Ureter (tissue), 1 donor: ENCODE data around the gene GLP1R. TPM values are rescaled to one million over a fixed set of nuclear protein-coding genes. Genes with fewer than 3 reads are reported as not detected.

Source experiments
- DNase-seq: peaks from one replicate; pipeline ENCODE4 v3.0.0-alpha.2; 2020; ENCODE audit warnings: low spot score
- total RNA-seq: library from RNA; stranded (reverse); gene quantifications from one replicate; pipeline ENCODE4 v1.2.4, GENCODE V29; 2023
- donor health status: DM: yes; HTN: yes; CAD: no.

GLP1R gene
- total RNA-seq, 1 donor from 2014 or later, result 0.36 TPM

GRCh38 chr6:39062014-39062740 lies 13.6 kb downstream of the GLP1R start:
- no peak for DNase-seq

- DNase-seq, result no peak
Observed at GRCh38 chr6:39063526-39063925, 14.9 kb downstream of the GLP1R start.

- no peak for DNase-seq
Observed at GRCh38 chr6:39065561-39065960, 17.0 kb downstream of the GLP1R start.

- no peak for DNase-seq
Observed at GRCh38 chr6:39068391-39068790, 19.8 kb downstream of the GLP1R start.

- no peak for DNase-seq
Observed at GRCh38 chr6:39072830-39073229, 24.2 kb downstream of the GLP1R start.

GRCh38 chr6:39073471-39074355 lies 25.1 kb downstream of the GLP1R start:
- no peak for DNase-seq

- DNase-seq, result no peak
Observed at GRCh38 chr6:39074486-39074885, 25.9 kb downstream of the GLP1R start.

- DNase-seq, result peak; percentile 31
Observed at GRCh38 chr6:39075010-39075686, 26.6 kb downstream of the GLP1R start.

- peak; percentile 22 for DNase-seq
Observed at GRCh38 chr6:39075807-39076622, 27.4 kb downstream of the GLP1R start.

- DNase-seq, result peak; percentile 18
Observed at GRCh38 chr6:39076623-39077535, 28.3 kb downstream of the GLP1R start.

GRCh38 chr6:39077882-39078594 lies 29.5 kb downstream of the GLP1R start:
- DNase-seq, result no peak

- no peak for DNase-seq
Observed at GRCh38 chr6:39078695-39079094, 30.1 kb downstream of the GLP1R start.

GRCh38 chr6:39079197-39080125 lies 30.9 kb downstream of the GLP1R start:
- no peak for DNase-seq

GRCh38 chr6:39080246-39080875 lies 31.8 kb downstream of the GLP1R start:
- DNase-seq, result no peak

GRCh38 chr6:39082310-39082709 lies 33.7 kb downstream of the GLP1R start:
- no peak for DNase-seq

- no peak for DNase-seq
Observed at GRCh38 chr6:39083231-39083634, 34.7 kb downstream of the GLP1R start.

- no peak for DNase-seq
Observed at GRCh38 chr6:39084506-39084905, 35.9 kb downstream of the GLP1R start.

GRCh38 chr6:39085129-39085797 lies 36.7 kb downstream of the GLP1R start:
- DNase-seq, result no peak
